Measurements from ENCODE around the gene CDKAL1.

DNA sequence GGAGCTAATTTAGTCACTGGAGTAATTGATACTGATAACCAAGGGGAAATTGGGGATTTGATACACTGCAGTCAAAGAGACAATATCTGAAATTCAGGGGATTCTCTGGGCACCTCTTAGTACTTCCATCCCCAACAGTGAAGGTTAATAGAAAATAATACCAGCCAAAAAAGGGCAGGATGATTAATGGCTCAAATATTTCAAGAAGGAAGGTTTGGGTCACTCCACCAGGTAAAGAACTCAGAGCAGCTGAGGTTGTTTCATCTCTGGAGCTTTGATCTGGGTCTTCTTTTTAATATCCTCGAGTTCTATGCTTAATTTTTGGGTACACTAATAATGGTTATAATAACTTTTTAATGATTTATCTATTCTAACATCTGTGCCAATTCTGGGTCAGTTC lies 70.8 kb downstream of the CDKAL1 start:
- no peak for TF ChIP-seq ZNF70 (CRISPR knock-in tag; IDR thresholded peaks at IDR 0.05)
- no peak for TF ChIP-seq TCF4 (CRISPR knock-in tag; IDR thresholded peaks at IDR 0.05; ENCODE audit: borderline replicate concordance)
- no peak for TF ChIP-seq CSDC2 (CRISPR knock-in tag; IDR thresholded peaks at IDR 0.05)
- no peak for TF ChIP-seq ZFP3 (CRISPR knock-in tag; IDR thresholded peaks at IDR 0.05)
- TF ChIP-seq, protein P1, sequence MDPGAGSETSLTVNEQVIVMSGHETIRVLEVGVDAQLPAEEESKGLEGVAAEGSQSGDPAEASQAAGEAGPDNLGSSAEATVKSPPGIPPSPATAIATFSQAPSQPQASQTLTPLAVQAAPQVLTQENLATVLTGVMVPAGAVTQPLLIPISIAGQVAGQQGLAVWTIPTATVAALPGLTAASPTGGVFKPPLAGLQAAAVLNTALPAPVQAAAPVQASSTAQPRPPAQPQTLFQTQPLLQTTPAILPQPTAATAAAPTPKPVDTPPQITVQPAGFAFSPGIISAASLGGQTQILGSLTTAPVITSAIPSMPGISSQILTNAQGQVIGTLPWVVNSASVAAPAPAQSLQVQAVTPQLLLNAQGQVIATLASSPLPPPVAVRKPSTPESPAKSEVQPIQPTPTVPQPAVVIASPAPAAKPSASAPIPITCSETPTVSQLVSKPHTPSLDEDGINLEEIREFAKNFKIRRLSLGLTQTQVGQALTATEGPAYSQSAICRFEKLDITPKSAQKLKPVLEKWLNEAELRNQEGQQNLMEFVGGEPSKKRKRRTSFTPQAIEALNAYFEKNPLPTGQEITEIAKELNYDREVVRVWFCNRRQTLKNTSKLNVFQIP (CRISPR knock-in tag; IDR thresholded peaks at IDR 0.05; ENCODE audit: borderline replicate concordance, low read depth), result no peak
- TF ChIP-seq ZFP30 (CRISPR knock-in tag; IDR thresholded peaks at IDR 0.05), result no peak
- no peak for TF ChIP-seq ZNF565 (CRISPR knock-in tag; conservative IDR thresholded peaks at IDR 0.05; ENCODE audit: low read depth)
- TF ChIP-seq RARB (CRISPR knock-in tag; IDR thresholded peaks at IDR 0.05), result no peak
- TF ChIP-seq ZC3H10 (CRISPR knock-in tag; IDR thresholded peaks at IDR 0.05), result no peak
- no peak for TF ChIP-seq ARNTL (CRISPR knock-in tag; IDR thresholded peaks at IDR 0.05; ENCODE audit: borderline replicate concordance, low read depth)
- TF ChIP-seq, protein P2, sequence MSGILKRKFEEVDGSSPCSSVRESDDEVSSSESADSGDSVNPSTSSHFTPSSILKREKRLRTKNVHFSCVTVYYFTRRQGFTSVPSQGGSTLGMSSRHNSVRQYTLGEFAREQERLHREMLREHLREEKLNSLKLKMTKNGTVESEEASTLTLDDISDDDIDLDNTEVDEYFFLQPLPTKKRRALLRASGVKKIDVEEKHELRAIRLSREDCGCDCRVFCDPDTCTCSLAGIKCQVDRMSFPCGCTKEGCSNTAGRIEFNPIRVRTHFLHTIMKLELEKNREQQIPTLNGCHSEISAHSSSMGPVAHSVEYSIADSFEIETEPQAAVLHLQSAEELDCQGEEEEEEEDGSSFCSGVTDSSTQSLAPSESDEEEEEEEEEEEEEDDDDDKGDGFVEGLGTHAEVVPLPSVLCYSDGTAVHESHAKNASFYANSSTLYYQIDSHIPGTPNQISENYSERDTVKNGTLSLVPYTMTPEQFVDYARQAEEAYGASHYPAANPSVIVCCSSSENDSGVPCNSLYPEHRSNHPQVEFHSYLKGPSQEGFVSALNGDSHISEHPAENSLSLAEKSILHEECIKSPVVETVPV (CRISPR knock-in tag; IDR thresholded peaks at IDR 0.05), result no peak

Measured in SK-N-SH treated with all-trans-retinoic acid at 6 μM for 48 hours (cell line).